GM12892 (cell line): ENCODE results near the gene UBL5.
"Not testable (repeated sequence)": the region's sequence is repeated elsewhere in the genome, so short reads cannot be mapped to it uniquely, and the experiment has no call there.

Experiments used
- POLR2A ChIP-seq: IDR thresholded peaks from 2 replicates; pipeline ENCODE4 v1.6.1; 2011; ENCODE audit warnings: low read depth, low read length, control low read depth
- POLR2AphosphoS5 ChIP-seq: IDR thresholded peaks from 2 replicates; pipeline ENCODE4 v1.6.1; 2011; ENCODE audit warnings: low read depth, low read length, control low read depth
- TAF1 ChIP-seq: IDR thresholded peaks from 2 replicates; pipeline ENCODE4 v1.6.1; 2011; ENCODE audit warnings: low read depth, mild to moderate bottlenecking, control low read depth, low read length, borderline replicate concordance

DNA sequence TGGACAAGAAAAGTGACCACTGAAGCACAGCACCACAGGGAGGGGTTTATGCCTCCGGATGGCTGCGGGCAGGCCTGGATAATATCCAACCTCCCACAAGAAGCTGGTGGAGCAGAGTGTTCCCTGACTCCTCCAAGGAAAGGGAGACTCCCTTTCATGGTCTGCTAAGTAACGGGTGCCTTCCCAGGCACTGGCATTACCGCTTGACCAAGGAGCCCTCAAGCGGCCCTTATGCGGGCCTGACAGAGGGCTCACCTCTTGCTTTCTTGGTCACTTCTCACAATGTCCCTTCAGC is 36.7 kb upstream of the UBL5 start:
- TF ChIP-seq POLR2A, POLR2AphosphoS5, TAF1: not testable (repeated sequence)
